Skeletal muscle satellite cell (primary cell): ENCODE measurements around the gene ALOX12B.
A peak's percentile ranks its signal among the peaks of the same experiment; 100 is the strongest.
"Not testable (repeated sequence)": the region's sequence is repeated elsewhere in the genome, so short reads cannot be mapped to it uniquely, and the experiment has no call there.

Experiments
- H3K27me3 ChIP-seq: 2 replicates; pipeline ENCODE4 v1.7.0; 2013; ENCODE audit warnings: low read length; ENCODE audit not compliant: control insufficient read depth, insufficient read depth
- H3K36me3 ChIP-seq: 2 replicates; pipeline ENCODE4 v1.7.0; 2013; ENCODE audit warnings: mild to moderate bottlenecking, control low read depth, low read length; ENCODE audit not compliant: insufficient read depth
- H3K4me1 ChIP-seq: 2 replicates; pipeline ENCODE4 v1.7.0; 2013; ENCODE audit warnings: low read length; ENCODE audit not compliant: control insufficient read depth, insufficient read depth
- H3K4me2 ChIP-seq: 2 replicates; pipeline ENCODE4 v1.7.0; 2013; ENCODE audit warnings: mild to moderate bottlenecking, low read length
- H3K4me3 ChIP-seq: 2 replicates; pipeline ENCODE4 v1.7.0; 2013; ENCODE audit warnings: low read length
- H3K9ac ChIP-seq: 2 replicates; pipeline ENCODE4 v1.7.0; 2013; ENCODE audit warnings: mild to moderate bottlenecking, low read depth, low read length, moderate library complexity
- H3K9me3 ChIP-seq: replicated peaks from 2 replicates; pipeline ENCODE4 v1.7.0; 2013; ENCODE audit warnings: mild to moderate bottlenecking, control low read depth, low read length

The ALOX12B gene

GRCh38 chr17:8079291-8080207 is 8.0 kb downstream of the ALOX12B start:
- Histone ChIP-seq H3K9me3 (no peaks in the 10 kb centered on the region), H3K4me1 (peaks cover 10% of the 10 kb centered on the region), H3K9ac (no peak overlapping the region), H3K4me3 (peak overlapping the region; percentile 62), H3K36me3 (no peaks in the 10 kb centered on the region), H3K27me3 (peaks cover 73% of the 10 kb centered on the region), H3K4me2 (peak overlapping the region; percentile 91)

- H3K9me3 ChIP-seq, H3K4me2 ChIP-seq, H3K36me3 ChIP-seq, H3K9ac ChIP-seq, H3K4me3 ChIP-seq: not testable (repeated sequence)
- peaks cover 75% of the 10 kb centered on the region for H3K27me3 ChIP-seq
- H3K4me1 ChIP-seq = peaks cover 17% of the 10 kb centered on the region
Observed at GRCh38 chr17:8077939-8078338, 9.6 kb downstream of the ALOX12B start.

- Histone ChIP-seq H3K4me2 (no peak overlapping the region), H3K9me3 (no peaks in the 10 kb centered on the region), H3K9ac (no peak overlapping the region), H3K27me3 (peaks cover 76% of the 10 kb centered on the region), H3K4me3 (no peak overlapping the region), H3K4me1 (peaks cover 22% of the 10 kb centered on the region), H3K36me3 (no peaks in the 10 kb centered on the region)
Observed at GRCh38 chr17:8076502-8077266, 10.8 kb downstream of the ALOX12B start.

- H3K4me1 ChIP-seq = peaks cover 22% of the 10 kb centered on the region
- no peak overlapping the region for H3K9ac ChIP-seq
- H3K27me3 ChIP-seq = peaks cover 79% of the 10 kb centered on the region
- H3K4me3 ChIP-seq = no peak overlapping the region
- H3K4me2 ChIP-seq = no peak overlapping the region
- H3K9me3 ChIP-seq = no peaks in the 10 kb centered on the region
- no peaks in the 10 kb centered on the region for H3K36me3 ChIP-seq
Observed at GRCh38 chr17:8075574-8076342, 11.8 kb downstream of the ALOX12B start.

- H3K27me3 ChIP-seq = peaks cover 78% of the 10 kb centered on the region
Observed at GRCh38 chr17:8075081-8075480, 12.4 kb downstream of the ALOX12B start.

GRCh38 chr17:8074554-8074953 is 13.0 kb downstream of the ALOX12B start:
- H3K4me2 ChIP-seq = no peak overlapping the region
- peaks cover 15% of the 10 kb centered on the region for H3K4me1 ChIP-seq
- peaks cover 79% of the 10 kb centered on the region for H3K27me3 ChIP-seq
- no peaks in the 10 kb centered on the region for H3K9me3 ChIP-seq
- no peaks in the 10 kb centered on the region for H3K36me3 ChIP-seq
- H3K4me3 ChIP-seq = no peak overlapping the region
- no peak overlapping the region for H3K9ac ChIP-seq

More at GRCh38 chr17:8075081-8075480, 12.4 kb downstream of the ALOX12B start:
- Histone ChIP-seq H3K9ac (no peak overlapping the region), H3K36me3 (no peaks in the 10 kb centered on the region), H3K4me3 (no peak overlapping the region), H3K4me1 (peaks cover 19% of the 10 kb centered on the region), H3K4me2 (no peak overlapping the region), H3K9me3 (no peaks in the 10 kb centered on the region)

- H3K4me3 ChIP-seq = no peak overlapping the region
- no peak overlapping the region for H3K9ac ChIP-seq
Observed at GRCh38 chr17:8073627-8074484, 13.7 kb downstream of the ALOX12B start.

GRCh38 chr17:8072729-8073461 is 14.6 kb downstream of the ALOX12B start:
- Histone ChIP-seq H3K4me2 (no peak overlapping the region), H3K9ac (no peak overlapping the region), H3K4me3 (no peak overlapping the region), H3K27me3 (peaks cover 88% of the 10 kb centered on the region), H3K36me3 (no peaks in the 10 kb centered on the region), H3K9me3 (no peaks in the 10 kb centered on the region), H3K4me1 (peaks cover 12% of the 10 kb centered on the region)

More at GRCh38 chr17:8073627-8074484, 13.7 kb downstream of the ALOX12B start:
- Histone ChIP-seq H3K9me3 (no peaks in the 10 kb centered on the region), H3K4me1 (peaks cover 12% of the 10 kb centered on the region), H3K36me3 (no peaks in the 10 kb centered on the region), H3K27me3 (peaks cover 81% of the 10 kb centered on the region), H3K4me2 (peak overlapping the region; percentile 57)

- H3K4me1 ChIP-seq = peaks cover 12% of the 10 kb centered on the region
- H3K36me3 ChIP-seq = no peaks in the 10 kb centered on the region
- no peaks in the 10 kb centered on the region for H3K9me3 ChIP-seq
- no peak overlapping the region for H3K9ac ChIP-seq
- no peak overlapping the region for H3K4me2 ChIP-seq
- H3K4me3 ChIP-seq = no peak overlapping the region
- H3K27me3 ChIP-seq = peaks cover 87% of the 10 kb centered on the region
Observed at GRCh38 chr17:8072341-8072728, 15.2 kb downstream of the ALOX12B start.

GRCh38 chr17:8071496-8071895 is 16.0 kb downstream of the ALOX12B start:
- peaks cover 12% of the 10 kb centered on the region for H3K4me1 ChIP-seq
- no peaks in the 10 kb centered on the region for H3K36me3 ChIP-seq
- no peak overlapping the region for H3K4me3 ChIP-seq
- H3K27me3 ChIP-seq = peaks cover 88% of the 10 kb centered on the region
- no peaks in the 10 kb centered on the region for H3K9me3 ChIP-seq
- H3K4me2 ChIP-seq = no peak overlapping the region
- no peak overlapping the region for H3K9ac ChIP-seq
